ENCODE measurements around the gene OSBPL8.

DNA sequence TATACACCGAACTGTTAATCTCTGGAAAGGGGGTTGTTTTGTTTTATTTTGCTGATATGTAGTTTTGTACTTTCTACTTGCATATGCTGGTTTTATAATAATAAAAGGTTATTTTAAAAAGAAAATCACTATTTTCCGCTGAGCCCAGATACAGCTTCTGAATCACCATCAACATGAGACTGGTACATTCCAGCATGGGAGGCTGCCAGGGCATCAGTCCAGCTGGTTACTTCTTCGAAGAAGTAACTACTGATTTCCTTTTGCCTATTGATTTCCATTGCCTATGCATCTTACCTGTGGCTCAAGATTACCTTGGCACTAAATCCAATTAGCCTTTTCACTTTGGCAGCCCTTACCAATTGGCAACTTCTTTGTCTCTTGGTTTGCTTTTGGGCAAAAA lies 11.7 kb upstream of the OSBPL8 start:
- TF ChIP-seq POLR2AphosphoS5 (IDR thresholded peaks at IDR 0.05): no peak
- TF ChIP-seq, protein P1, sequence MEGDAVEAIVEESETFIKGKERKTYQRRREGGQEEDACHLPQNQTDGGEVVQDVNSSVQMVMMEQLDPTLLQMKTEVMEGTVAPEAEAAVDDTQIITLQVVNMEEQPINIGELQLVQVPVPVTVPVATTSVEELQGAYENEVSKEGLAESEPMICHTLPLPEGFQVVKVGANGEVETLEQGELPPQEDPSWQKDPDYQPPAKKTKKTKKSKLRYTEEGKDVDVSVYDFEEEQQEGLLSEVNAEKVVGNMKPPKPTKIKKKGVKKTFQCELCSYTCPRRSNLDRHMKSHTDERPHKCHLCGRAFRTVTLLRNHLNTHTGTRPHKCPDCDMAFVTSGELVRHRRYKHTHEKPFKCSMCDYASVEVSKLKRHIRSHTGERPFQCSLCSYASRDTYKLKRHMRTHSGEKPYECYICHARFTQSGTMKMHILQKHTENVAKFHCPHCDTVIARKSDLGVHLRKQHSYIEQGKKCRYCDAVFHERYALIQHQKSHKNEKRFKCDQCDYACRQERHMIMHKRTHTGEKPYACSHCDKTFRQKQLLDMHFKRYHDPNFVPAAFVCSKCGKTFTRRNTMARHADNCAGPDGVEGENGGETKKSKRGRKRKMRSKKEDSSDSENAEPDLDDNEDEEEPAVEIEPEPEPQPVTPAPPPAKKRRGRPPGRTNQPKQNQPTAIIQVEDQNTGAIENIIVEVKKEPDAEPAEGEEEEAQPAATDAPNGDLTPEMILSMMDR (IDR thresholded peaks at IDR 0.05): no peak
- TF ChIP-seq POLR2A (IDR thresholded peaks at IDR 0.05): no peak
- TF ChIP-seq EP300 (IDR thresholded peaks at IDR 0.05): no peak

Measured in stomach (tissue), 4 donors.